ENCODE measurements around the gene CSNK2A1.
"Not testable (repeated sequence)": the region's sequence is repeated elsewhere in the genome, so short reads cannot be mapped to it uniquely, and the experiment has no call there.

The CSNK2A1 gene

DNA sequence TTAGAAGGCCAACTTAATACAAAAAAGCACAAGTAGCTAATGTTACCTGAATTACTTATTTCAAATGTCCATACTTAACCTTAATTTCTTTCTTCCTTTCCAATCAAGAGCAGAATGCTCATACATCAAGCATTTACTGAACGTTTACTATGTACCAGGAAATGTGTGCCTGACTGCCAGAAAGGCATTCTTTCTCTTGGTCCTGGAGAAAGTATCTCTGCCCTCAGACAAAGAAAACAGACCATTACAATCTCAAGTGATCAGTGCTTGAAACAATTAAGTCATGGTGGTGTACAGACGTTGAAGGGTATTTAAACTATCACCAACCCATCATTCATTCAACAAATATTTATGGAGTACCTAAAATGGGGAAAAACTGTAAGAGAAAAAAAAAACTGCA is 26.4 kb downstream of the CSNK2A1 start:
- DNase-seq (ENCODE audit: insufficient read length, low spot score) (no peak), FAIRE-seq (no peak)
- TF ChIP-seq, protein P1, sequence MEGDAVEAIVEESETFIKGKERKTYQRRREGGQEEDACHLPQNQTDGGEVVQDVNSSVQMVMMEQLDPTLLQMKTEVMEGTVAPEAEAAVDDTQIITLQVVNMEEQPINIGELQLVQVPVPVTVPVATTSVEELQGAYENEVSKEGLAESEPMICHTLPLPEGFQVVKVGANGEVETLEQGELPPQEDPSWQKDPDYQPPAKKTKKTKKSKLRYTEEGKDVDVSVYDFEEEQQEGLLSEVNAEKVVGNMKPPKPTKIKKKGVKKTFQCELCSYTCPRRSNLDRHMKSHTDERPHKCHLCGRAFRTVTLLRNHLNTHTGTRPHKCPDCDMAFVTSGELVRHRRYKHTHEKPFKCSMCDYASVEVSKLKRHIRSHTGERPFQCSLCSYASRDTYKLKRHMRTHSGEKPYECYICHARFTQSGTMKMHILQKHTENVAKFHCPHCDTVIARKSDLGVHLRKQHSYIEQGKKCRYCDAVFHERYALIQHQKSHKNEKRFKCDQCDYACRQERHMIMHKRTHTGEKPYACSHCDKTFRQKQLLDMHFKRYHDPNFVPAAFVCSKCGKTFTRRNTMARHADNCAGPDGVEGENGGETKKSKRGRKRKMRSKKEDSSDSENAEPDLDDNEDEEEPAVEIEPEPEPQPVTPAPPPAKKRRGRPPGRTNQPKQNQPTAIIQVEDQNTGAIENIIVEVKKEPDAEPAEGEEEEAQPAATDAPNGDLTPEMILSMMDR (IDR thresholded peaks at IDR 0.05; ENCODE audit: insufficient read depth, missing control alignments), result no peak

DNA sequence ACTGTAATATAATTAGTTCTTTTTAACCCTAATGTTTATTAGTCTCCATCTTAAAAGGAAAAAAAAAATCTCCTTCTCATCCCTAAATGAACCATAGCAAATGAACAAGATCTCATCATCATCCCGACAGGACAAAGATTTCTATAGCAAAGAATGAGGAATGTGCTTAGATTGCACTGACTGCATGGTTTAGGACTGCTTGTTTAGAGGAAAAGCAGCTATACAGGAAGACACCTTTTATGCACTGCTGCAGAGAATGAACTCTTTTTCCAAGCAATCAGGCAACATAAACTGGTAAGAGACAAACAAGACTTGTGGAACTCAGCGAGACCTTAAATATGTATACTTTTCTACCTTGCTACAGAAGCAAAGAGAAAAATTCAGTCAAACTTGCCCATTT is 26.8 kb downstream of the CSNK2A1 start:
- TF ChIP-seq, protein P1 (IDR thresholded peaks at IDR 0.05; ENCODE audit: insufficient read depth, missing control alignments), result no peak
- DNase-seq (ENCODE audit: insufficient read length, low spot score) (no peak), FAIRE-seq (no peak)

DNA sequence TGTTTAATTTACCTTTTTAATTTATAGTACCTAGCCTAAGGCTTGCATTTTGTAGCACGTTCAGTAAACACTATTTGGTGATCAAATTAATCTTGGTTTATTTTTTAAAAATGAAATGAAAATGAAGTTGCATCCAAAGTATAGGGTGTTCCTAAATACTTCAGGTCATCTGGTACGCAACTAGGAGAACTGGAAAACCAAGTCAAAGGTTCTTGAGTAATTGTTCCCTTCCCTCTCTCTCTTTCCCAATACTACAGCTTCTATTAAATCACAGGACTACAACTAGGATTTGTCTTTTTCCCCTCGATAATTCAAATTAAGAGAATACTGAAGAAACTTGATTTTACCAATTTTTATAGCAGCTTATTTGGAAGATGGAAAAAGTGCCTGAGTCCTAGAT is 27.9 kb downstream of the CSNK2A1 start:
- TF ChIP-seq, protein P1 (IDR thresholded peaks at IDR 0.05; ENCODE audit: insufficient read depth, missing control alignments), result no peak
- DNase-seq (ENCODE audit: insufficient read length, low spot score) (no peak), FAIRE-seq (no peak)

DNA sequence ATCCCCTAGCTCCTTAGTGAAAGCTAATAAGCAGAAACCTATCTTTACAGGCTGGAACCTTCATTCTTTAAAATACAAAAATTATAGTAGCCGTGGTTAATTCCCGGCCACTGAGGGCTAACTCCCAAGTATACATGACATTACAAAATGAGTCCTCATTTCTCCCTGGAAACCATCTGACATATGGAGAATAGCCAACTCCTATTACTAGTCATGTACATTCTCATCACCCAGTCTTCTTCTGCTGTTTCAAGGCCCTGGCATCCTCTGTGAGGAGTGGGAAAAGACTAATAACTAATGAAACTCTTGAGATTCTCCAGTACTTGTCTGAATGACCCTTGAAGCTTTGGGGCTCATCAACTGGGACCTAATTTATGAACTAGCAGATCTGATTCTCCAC is 30.2 kb downstream of the CSNK2A1 start:
- no peak for DNase-seq (ENCODE audit: insufficient read length, low spot score)
- no peak for FAIRE-seq
- TF ChIP-seq, protein P1 (IDR thresholded peaks at IDR 0.05; ENCODE audit: insufficient read depth, missing control alignments), result no peak

DNA sequence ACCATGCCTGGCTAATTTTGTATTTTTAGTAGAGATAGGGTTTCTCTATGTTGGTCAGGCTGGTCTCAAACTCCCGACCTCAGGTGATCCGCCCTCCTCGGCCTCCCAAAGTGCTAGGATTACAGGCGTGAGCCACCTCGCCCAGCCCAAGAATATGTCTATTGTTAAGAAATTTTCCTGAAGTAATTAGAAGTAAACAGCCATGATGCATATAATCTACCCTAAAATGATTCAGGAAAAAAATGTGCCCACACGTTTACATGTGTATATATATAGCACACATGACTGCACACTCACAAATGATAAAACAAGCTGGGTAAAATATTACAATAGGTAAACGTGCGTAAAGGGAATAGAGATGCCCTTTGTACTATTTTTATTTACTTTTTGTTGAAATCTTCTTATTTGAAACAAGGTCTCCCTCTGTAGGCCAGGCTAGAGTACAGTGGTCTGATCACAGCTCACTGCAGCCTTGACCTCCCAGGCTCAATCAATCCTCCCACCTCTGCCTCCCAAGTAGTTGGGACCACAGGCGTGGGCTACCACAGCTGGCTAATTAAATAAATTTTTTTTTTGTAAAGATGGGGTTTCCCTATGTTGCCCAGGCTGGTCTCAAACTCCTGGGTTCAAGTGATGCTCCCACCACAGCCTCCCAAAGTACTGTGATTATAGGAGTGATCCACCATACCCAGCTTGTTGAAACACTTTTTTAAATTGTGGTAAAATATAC is 33.1 kb downstream of the CSNK2A1 start:
- not testable (repeated sequence) for DNase-seq (ENCODE audit: insufficient read length, low spot score)

DNA sequence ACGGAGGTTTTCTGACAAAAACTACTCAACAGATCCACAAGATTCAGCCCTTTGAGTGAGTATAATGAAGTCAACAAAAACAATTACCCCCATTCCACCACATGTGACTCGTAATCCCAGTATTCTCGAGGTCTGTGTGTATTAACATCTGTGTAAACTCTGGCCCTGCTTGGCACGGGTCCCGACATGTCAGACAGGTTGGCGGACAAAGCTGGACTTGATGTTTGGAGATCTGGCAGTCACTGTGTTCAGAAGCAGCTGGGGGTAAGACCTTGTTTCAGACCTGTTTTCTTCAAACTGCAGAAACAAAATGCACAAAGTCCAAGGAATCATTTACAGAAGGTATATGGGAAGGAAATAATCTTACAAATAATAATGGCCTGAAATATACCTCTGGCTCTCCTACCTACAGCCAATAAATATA is 35.2 kb downstream of the CSNK2A1 start:
- not testable (repeated sequence) for FAIRE-seq; DNase-seq (ENCODE audit: insufficient read length, low spot score)

More for the DNA sequence above, 33.1 kb downstream of the CSNK2A1 start:
- FAIRE-seq, result not testable (repeated sequence)

DNA sequence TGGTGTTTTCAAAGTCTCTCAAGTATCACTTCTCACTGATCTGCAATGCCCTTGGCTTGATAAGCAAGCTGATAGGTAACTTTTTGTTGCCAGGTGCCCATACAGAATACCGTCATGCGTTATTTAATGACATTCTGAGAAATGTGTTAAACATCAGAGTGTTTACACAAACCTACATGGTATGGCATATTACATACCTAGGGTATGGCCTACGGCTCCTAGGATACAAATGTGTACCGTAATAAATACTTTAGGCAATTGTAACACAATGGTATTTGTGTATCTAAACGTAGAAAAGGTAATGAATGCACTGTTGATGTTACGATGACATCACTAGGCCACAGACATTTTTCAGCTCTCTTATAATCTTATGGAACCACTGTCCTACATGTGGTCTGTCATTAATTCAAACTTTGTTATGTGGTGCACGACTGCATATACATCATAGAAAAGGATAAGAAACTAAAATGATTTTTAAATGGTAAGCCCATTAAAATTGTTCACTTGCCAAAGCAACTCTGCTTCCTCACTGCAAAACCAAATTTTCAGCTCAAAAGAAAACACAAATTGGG is 35.7 kb downstream of the CSNK2A1 start:
- DNase-seq (ENCODE audit: insufficient read length, low spot score), result no peak
- no peak for FAIRE-seq
- TF ChIP-seq, protein P1 (IDR thresholded peaks at IDR 0.05; ENCODE audit: insufficient read depth, missing control alignments), result no peak

DNA sequence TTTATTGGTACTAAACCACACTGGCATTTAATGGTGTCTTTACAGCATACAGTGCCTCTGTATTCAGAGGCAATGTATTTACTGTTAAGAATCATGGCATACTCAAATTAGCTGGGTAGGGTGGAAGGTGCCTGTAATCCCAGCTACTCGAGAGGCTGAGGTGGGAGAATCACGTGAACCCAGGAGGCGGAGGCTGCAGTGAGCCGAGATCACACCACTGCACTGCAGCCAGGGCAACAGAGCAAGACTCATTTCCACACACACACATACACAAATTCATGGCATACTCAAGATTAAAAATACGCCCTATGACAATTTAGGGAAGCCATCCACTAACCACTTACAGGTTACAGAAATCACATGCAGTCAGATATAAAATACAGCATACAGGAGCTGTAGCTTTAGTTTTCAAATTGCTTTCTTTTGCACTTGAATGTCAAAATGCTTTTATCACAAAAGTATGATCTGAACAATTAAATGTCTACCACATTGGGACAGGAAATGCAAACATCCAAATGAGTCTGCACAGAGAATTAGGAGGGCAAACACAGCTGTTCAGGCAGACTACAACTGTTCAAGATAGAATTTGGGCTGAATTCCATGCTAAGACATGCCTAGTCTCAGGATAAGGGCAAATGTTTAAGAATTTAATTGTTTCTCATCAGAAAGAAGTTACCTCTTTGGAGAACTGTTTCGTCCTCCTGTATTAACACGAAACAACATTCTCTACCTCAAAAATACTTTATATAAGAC is 36.4 kb downstream of the CSNK2A1 start:
- DNase-seq (ENCODE audit: insufficient read length, low spot score) (no peak), FAIRE-seq (no peak)
- TF ChIP-seq, protein P1 (IDR thresholded peaks at IDR 0.05; ENCODE audit: insufficient read depth, missing control alignments), result no peak

Data from D721Med (cell line).